ENCODE measurements around the gene EPB41L2.

Gene EPB41L2

GRCh38 chr6:130937942-130938604 lies 125.0 kb downstream of the EPB41L2 start:
- Histone ChIP-seq H3K4me1 (ENCODE audit: control insufficient read depth, insufficient read depth, low read length) (peaks cover 17% of the 10 kb centered on the region), H3K27me3 (ENCODE audit: control insufficient read depth, insufficient read depth, low read length) (no peaks in the 10 kb centered on the region), H3K4me3 (ENCODE audit: low read depth, low read length) (no peak overlapping the region), H3K9ac (ENCODE audit: low read depth, low read length) (no peak overlapping the region), H3K9me3 (ENCODE audit: control insufficient read depth, insufficient read depth, low read length) (no peaks in the 10 kb centered on the region), H3K36me3 (ENCODE audit: control insufficient read depth, insufficient read depth, low read length) (no peaks in the 10 kb centered on the region), H3K27ac (ENCODE audit: low read depth, low read length) (no peak overlapping the region)

GRCh38 chr6:130936933-130937332 lies 126.1 kb downstream of the EPB41L2 start:
- Histone ChIP-seq H3K4me3 (ENCODE audit: low read depth, low read length) (no peak overlapping the region), H3K27me3 (ENCODE audit: control insufficient read depth, insufficient read depth, low read length) (no peaks in the 10 kb centered on the region), H3K27ac (ENCODE audit: low read depth, low read length) (no peak overlapping the region), H3K36me3 (ENCODE audit: control insufficient read depth, insufficient read depth, low read length) (no peaks in the 10 kb centered on the region), H3K9ac (ENCODE audit: low read depth, low read length) (no peak overlapping the region), H3K9me3 (ENCODE audit: control insufficient read depth, insufficient read depth, low read length) (no peaks in the 10 kb centered on the region), H3K4me1 (ENCODE audit: control insufficient read depth, insufficient read depth, low read length) (peaks cover 22% of the 10 kb centered on the region)

- H3K9ac ChIP-seq (ENCODE audit: low read depth, low read length) = no peak overlapping the region
- no peak overlapping the region for H3K27ac ChIP-seq (ENCODE audit: low read depth, low read length)
- H3K4me3 ChIP-seq (ENCODE audit: low read depth, low read length) = no peak overlapping the region
- H3K27me3 ChIP-seq (ENCODE audit: control insufficient read depth, insufficient read depth, low read length) = no peaks in the 10 kb centered on the region
- H3K9me3 ChIP-seq (ENCODE audit: control insufficient read depth, insufficient read depth, low read length) = no peaks in the 10 kb centered on the region
- H3K4me1 ChIP-seq (ENCODE audit: control insufficient read depth, insufficient read depth, low read length) = peaks cover 22% of the 10 kb centered on the region
- no peaks in the 10 kb centered on the region for H3K36me3 ChIP-seq (ENCODE audit: control insufficient read depth, insufficient read depth, low read length)
Measured at GRCh38 chr6:130935978-130936377, 127.1 kb downstream of the EPB41L2 start.

GRCh38 chr6:130934848-130935585 lies 128.0 kb downstream of the EPB41L2 start:
- Histone ChIP-seq H3K27me3 (ENCODE audit: control insufficient read depth, insufficient read depth, low read length) (no peaks in the 10 kb centered on the region), H3K27ac (ENCODE audit: low read depth, low read length) (no peak overlapping the region), H3K4me1 (ENCODE audit: control insufficient read depth, insufficient read depth, low read length) (peaks cover 23% of the 10 kb centered on the region), H3K36me3 (ENCODE audit: control insufficient read depth, insufficient read depth, low read length) (no peaks in the 10 kb centered on the region), H3K9ac (ENCODE audit: low read depth, low read length) (no peak overlapping the region), H3K4me3 (ENCODE audit: low read depth, low read length) (no peak overlapping the region), H3K9me3 (ENCODE audit: control insufficient read depth, insufficient read depth, low read length) (no peaks in the 10 kb centered on the region)

- H3K27ac ChIP-seq (ENCODE audit: low read depth, low read length) = no peak overlapping the region
Measured at GRCh38 chr6:130933712-130934200, 129.3 kb downstream of the EPB41L2 start.

GRCh38 chr6:130932921-130933320 lies 130.1 kb downstream of the EPB41L2 start:
- peaks cover 26% of the 10 kb centered on the region for H3K4me1 ChIP-seq (ENCODE audit: control insufficient read depth, insufficient read depth, low read length)
- H3K27me3 ChIP-seq (ENCODE audit: control insufficient read depth, insufficient read depth, low read length) = no peaks in the 10 kb centered on the region
- H3K4me3 ChIP-seq (ENCODE audit: low read depth, low read length) = no peak overlapping the region
- H3K9me3 ChIP-seq (ENCODE audit: control insufficient read depth, insufficient read depth, low read length) = no peaks in the 10 kb centered on the region
- H3K36me3 ChIP-seq (ENCODE audit: control insufficient read depth, insufficient read depth, low read length) = no peaks in the 10 kb centered on the region
- H3K9ac ChIP-seq (ENCODE audit: low read depth, low read length) = no peak overlapping the region
- no peak overlapping the region for H3K27ac ChIP-seq (ENCODE audit: low read depth, low read length)

More at GRCh38 chr6:130933712-130934200, 129.3 kb downstream of the EPB41L2 start:
- H3K4me1 ChIP-seq (ENCODE audit: control insufficient read depth, insufficient read depth, low read length) = peaks cover 26% of the 10 kb centered on the region
- H3K4me3 ChIP-seq (ENCODE audit: low read depth, low read length) = no peak overlapping the region
- H3K9me3 ChIP-seq (ENCODE audit: control insufficient read depth, insufficient read depth, low read length) = no peaks in the 10 kb centered on the region
- no peaks in the 10 kb centered on the region for H3K36me3 ChIP-seq (ENCODE audit: control insufficient read depth, insufficient read depth, low read length)
- no peak overlapping the region for H3K9ac ChIP-seq (ENCODE audit: low read depth, low read length)
- H3K27me3 ChIP-seq (ENCODE audit: control insufficient read depth, insufficient read depth, low read length) = no peaks in the 10 kb centered on the region

GRCh38 chr6:130932438-130932837 lies 130.6 kb downstream of the EPB41L2 start:
- Histone ChIP-seq H3K9me3 (ENCODE audit: control insufficient read depth, insufficient read depth, low read length) (no peaks in the 10 kb centered on the region), H3K36me3 (ENCODE audit: control insufficient read depth, insufficient read depth, low read length) (no peaks in the 10 kb centered on the region), H3K27me3 (ENCODE audit: control insufficient read depth, insufficient read depth, low read length) (no peaks in the 10 kb centered on the region), H3K27ac (ENCODE audit: low read depth, low read length) (no peak overlapping the region), H3K4me1 (ENCODE audit: control insufficient read depth, insufficient read depth, low read length) (peaks cover 28% of the 10 kb centered on the region), H3K4me3 (ENCODE audit: low read depth, low read length) (no peak overlapping the region), H3K9ac (ENCODE audit: low read depth, low read length) (no peak overlapping the region)

GRCh38 chr6:130931683-130932082 lies 131.4 kb downstream of the EPB41L2 start:
- Histone ChIP-seq H3K4me1 (ENCODE audit: control insufficient read depth, insufficient read depth, low read length) (peaks cover 27% of the 10 kb centered on the region), H3K9me3 (ENCODE audit: control insufficient read depth, insufficient read depth, low read length) (no peaks in the 10 kb centered on the region), H3K9ac (ENCODE audit: low read depth, low read length) (no peak overlapping the region), H3K27me3 (ENCODE audit: control insufficient read depth, insufficient read depth, low read length) (no peaks in the 10 kb centered on the region), H3K36me3 (ENCODE audit: control insufficient read depth, insufficient read depth, low read length) (no peaks in the 10 kb centered on the region), H3K27ac (ENCODE audit: low read depth, low read length) (no peak overlapping the region), H3K4me3 (ENCODE audit: low read depth, low read length) (no peak overlapping the region)

- Histone ChIP-seq H3K9ac (ENCODE audit: low read depth, low read length) (no peak overlapping the region), H3K27ac (ENCODE audit: low read depth, low read length) (no peak overlapping the region), H3K36me3 (ENCODE audit: control insufficient read depth, insufficient read depth, low read length) (no peaks in the 10 kb centered on the region), H3K4me3 (ENCODE audit: low read depth, low read length) (no peak overlapping the region), H3K9me3 (ENCODE audit: control insufficient read depth, insufficient read depth, low read length) (no peaks in the 10 kb centered on the region), H3K27me3 (ENCODE audit: control insufficient read depth, insufficient read depth, low read length) (no peaks in the 10 kb centered on the region), H3K4me1 (ENCODE audit: control insufficient read depth, insufficient read depth, low read length) (peaks cover 20% of the 10 kb centered on the region)
Measured at GRCh38 chr6:130929036-130929678, 133.9 kb downstream of the EPB41L2 start.

GRCh38 chr6:130928158-130928912 lies 134.7 kb downstream of the EPB41L2 start:
- Histone ChIP-seq H3K27me3 (ENCODE audit: control insufficient read depth, insufficient read depth, low read length) (no peaks in the 10 kb centered on the region), H3K4me3 (ENCODE audit: low read depth, low read length) (no peak overlapping the region), H3K9me3 (ENCODE audit: control insufficient read depth, insufficient read depth, low read length) (no peaks in the 10 kb centered on the region), H3K4me1 (ENCODE audit: control insufficient read depth, insufficient read depth, low read length) (peaks cover 13% of the 10 kb centered on the region; the same call in 1 of the 2 replicates), H3K9ac (ENCODE audit: low read depth, low read length) (no peak overlapping the region), H3K36me3 (ENCODE audit: control insufficient read depth, insufficient read depth, low read length) (no peaks in the 10 kb centered on the region), H3K27ac (ENCODE audit: low read depth, low read length) (no peak overlapping the region)

Data from HUES48 (cell line).